HepG2 (cell line): ENCODE data around the gene GBA3.

Experiments
- DPF2 ChIP-seq: sonication (generic); formaldehyde crosslinking; IDR thresholded peaks from 2 replicates; pipeline ENCODE4 v1.4.0; 2020; ENCODE audit warnings: mild to moderate bottlenecking, low read depth, missing genetic modification reagents, borderline replicate concordance
- RAD51 ChIP-seq: fragments of 450-650 bp; IDR thresholded peaks from 2 replicates; pipeline ENCODE4 v1.6.1; 2016; ENCODE audit warnings: borderline replicate concordance
- SRF ChIP-seq: IDR thresholded peaks from 2 replicates; pipeline ENCODE4 v1.6.1; 2011; ENCODE audit warnings: mild to moderate bottlenecking, low read depth, low read length, moderate library complexity
- SUZ12 ChIP-seq: fragments of 150-350 bp; IDR thresholded peaks from 2 replicates; pipeline ENCODE4 v1.6.1; 2014; ENCODE audit warnings: low read depth, low read length
- ZFP36 ChIP-seq: fragments of 150-350 bp; IDR thresholded peaks from 2 replicates; pipeline ENCODE4 v1.6.1; 2018; ENCODE audit warnings: borderline replicate concordance, low read length, low read depth; ENCODE audit not compliant: partially characterized antibody
- ZFX ChIP-seq: sonication (generic); formaldehyde crosslinking; IDR thresholded peaks from 2 replicates; pipeline ENCODE4 v1.4.0; 2020; ENCODE audit warnings: mild to moderate bottlenecking, low read depth, missing genetic modification reagents, moderate library complexity
- ZNF709 ChIP-seq: sonication (generic); formaldehyde crosslinking; IDR thresholded peaks from 2 replicates; pipeline ENCODE4 v1.5.0; 2020; ENCODE audit warnings: mild to moderate bottlenecking, missing genetic modification reagents
- TF ChIP-seq, protein P1 (sequence below): sonication (generic); formaldehyde crosslinking; conservative IDR thresholded peaks from 2 replicates; pipeline ENCODE4 v1.4.0; 2020; ENCODE audit warnings: mild to moderate bottlenecking, missing genetic modification reagents, moderate library complexity
- TF ChIP-seq, protein P2 (sequence below): sonication (generic); formaldehyde crosslinking; IDR thresholded peaks from 2 replicates; pipeline ENCODE4 v1.5.0; 2020; ENCODE audit warnings: mild to moderate bottlenecking, missing genetic modification reagents, moderate library complexity
- TF ChIP-seq, protein P3 (sequence below), 2 experiments: sonication (generic) in 1 of 2; formaldehyde crosslinking in 1 of 2; IDR thresholded peaks; 2 replicates each; pipeline versions ENCODE4 v1.5.1 to v1.6.1; 2011 to 2020; ENCODE audit warnings: borderline replicate concordance in 1 of 2, low read depth in 1 of 2, low read length in 1 of 2, mild to moderate bottlenecking in 1 of 2, missing genetic modification reagents in 1 of 2, moderate library complexity in 1 of 2
- TF ChIP-seq, protein P4 (sequence below): sonication (generic); formaldehyde crosslinking; IDR thresholded peaks from 2 replicates; pipeline ENCODE4 v1.5.0; 2020; ENCODE audit warnings: mild to moderate bottlenecking, missing genetic modification reagents, borderline replicate concordance

DNA sequence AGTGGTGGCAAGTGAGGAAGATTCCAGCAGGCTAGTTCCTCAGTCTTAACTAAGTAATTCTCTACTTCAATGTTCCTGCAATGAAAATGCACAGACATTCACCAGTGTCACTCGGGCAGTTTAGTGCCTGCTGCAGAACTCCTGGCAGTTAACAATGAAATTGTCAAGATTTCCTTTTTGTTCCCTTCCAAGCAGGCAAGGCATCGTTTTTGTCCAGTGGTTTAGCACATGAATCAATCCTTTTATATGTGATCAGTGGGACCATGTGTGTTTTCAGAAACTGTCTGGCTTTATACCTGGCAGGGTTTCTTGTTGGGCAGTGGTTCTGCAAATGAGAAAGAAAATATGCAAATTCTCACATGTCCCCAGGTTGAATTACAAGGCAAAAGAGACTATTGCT, 122.2 kb downstream of the GBA3 start:
- TF ChIP-seq SRF, result no peak
- TF ChIP-seq, protein P1, sequence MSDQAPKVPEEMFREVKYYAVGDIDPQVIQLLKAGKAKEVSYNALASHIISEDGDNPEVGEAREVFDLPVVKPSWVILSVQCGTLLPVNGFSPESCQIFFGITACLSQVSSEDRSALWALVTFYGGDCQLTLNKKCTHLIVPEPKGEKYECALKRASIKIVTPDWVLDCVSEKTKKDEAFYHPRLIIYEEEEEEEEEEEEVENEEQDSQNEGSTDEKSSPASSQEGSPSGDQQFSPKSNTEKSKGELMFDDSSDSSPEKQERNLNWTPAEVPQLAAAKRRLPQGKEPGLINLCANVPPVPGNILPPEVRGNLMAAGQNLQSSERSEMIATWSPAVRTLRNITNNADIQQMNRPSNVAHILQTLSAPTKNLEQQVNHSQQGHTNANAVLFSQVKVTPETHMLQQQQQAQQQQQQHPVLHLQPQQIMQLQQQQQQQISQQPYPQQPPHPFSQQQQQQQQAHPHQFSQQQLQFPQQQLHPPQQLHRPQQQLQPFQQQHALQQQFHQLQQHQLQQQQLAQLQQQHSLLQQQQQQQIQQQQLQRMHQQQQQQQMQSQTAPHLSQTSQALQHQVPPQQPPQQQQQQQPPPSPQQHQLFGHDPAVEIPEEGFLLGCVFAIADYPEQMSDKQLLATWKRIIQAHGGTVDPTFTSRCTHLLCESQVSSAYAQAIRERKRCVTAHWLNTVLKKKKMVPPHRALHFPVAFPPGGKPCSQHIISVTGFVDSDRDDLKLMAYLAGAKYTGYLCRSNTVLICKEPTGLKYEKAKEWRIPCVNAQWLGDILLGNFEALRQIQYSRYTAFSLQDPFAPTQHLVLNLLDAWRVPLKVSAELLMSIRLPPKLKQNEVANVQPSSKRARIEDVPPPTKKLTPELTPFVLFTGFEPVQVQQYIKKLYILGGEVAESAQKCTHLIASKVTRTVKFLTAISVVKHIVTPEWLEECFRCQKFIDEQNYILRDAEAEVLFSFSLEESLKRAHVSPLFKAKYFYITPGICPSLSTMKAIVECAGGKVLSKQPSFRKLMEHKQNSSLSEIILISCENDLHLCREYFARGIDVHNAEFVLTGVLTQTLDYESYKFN (CRISPR knock-in tag), result no peak
- TF ChIP-seq, protein P2, sequence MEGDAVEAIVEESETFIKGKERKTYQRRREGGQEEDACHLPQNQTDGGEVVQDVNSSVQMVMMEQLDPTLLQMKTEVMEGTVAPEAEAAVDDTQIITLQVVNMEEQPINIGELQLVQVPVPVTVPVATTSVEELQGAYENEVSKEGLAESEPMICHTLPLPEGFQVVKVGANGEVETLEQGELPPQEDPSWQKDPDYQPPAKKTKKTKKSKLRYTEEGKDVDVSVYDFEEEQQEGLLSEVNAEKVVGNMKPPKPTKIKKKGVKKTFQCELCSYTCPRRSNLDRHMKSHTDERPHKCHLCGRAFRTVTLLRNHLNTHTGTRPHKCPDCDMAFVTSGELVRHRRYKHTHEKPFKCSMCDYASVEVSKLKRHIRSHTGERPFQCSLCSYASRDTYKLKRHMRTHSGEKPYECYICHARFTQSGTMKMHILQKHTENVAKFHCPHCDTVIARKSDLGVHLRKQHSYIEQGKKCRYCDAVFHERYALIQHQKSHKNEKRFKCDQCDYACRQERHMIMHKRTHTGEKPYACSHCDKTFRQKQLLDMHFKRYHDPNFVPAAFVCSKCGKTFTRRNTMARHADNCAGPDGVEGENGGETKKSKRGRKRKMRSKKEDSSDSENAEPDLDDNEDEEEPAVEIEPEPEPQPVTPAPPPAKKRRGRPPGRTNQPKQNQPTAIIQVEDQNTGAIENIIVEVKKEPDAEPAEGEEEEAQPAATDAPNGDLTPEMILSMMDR (CRISPR knock-in tag), result no peak
- no peak for TF ChIP-seq ZFP36
- TF ChIP-seq RAD51, result no peak
- no peak for TF ChIP-seq DPF2 (CRISPR knock-in tag)
- TF ChIP-seq SUZ12, result no peak
- TF ChIP-seq ZFX, result no peak
- no peak for TF ChIP-seq ZNF709 (CRISPR knock-in tag)
- TF ChIP-seq, protein P3, sequence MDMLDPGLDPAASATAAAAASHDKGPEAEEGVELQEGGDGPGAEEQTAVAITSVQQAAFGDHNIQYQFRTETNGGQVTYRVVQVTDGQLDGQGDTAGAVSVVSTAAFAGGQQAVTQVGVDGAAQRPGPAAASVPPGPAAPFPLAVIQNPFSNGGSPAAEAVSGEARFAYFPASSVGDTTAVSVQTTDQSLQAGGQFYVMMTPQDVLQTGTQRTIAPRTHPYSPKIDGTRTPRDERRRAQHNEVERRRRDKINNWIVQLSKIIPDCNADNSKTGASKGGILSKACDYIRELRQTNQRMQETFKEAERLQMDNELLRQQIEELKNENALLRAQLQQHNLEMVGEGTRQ (IDR thresholded peaks at IDR 0.05; ENCODE audit: low read depth, low read length), result no peak
- TF ChIP-seq, protein P3 (CRISPR knock-in tag; IDR thresholded peaks at IDR 0.05; ENCODE audit: borderline replicate concordance), result no peak
- TF ChIP-seq, protein P4, sequence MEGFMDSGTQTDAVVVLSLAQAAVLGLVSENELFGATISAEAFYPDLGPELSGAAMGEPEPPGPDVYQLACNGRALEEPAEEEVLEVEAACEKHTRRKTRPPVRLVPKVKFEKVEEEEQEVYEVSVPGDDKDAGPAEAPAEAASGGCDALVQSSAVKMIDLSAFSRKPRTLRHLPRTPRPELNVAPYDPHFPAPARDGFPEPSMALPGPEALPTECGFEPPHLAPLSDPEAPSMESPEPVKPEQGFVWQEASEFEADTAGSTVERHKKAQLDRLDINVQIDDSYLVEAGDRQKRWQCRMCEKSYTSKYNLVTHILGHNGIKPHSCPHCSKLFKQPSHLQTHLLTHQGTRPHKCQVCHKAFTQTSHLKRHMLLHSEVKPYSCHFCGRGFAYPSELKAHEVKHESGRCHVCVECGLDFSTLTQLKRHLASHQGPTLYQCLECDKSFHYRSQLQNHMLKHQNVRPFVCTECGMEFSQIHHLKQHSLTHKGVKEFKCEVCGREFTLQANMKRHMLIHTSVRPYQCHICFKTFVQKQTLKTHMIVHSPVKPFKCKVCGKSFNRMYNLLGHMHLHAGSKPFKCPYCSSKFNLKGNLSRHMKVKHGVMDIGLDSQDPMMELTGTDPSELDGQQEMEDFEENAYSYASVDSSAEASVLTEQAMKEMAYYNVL, result no peak
